Lower leg skin (tissue), 4 donors: ENCODE measurements around the gene MAB21L3. TPM values are rescaled to one million over a fixed set of nuclear protein-coding genes. Genes with fewer than 3 reads are reported as not detected.

ENCODE experiments used
- DNase-seq, 2 donors: peaks; one replicate each; pipeline ENCODE4 v3.0.0-alpha.2; 2019; ENCODE audit warnings: low spot score in 2 of 2
- H3K4me3 ChIP-seq: fragments of 200-600 bp; sonication (generic); 2 replicates; pipeline ENCODE4 v1.5.1; 2017; ENCODE audit warnings: mild to moderate bottlenecking, low read depth; ENCODE audit not compliant: poor library complexity, severe bottlenecking
- CTCF ChIP-seq, 3 donors: fragments of 450-650 bp; IDR thresholded peaks; one replicate each; pipeline ENCODE4 v1.5.1; 2016; ENCODE audit warnings: antibody characterized with exemption in 3 of 3, mild to moderate bottlenecking in 3 of 3, moderate library complexity in 2 of 3
- POLR2A ChIP-seq, 2 donors: fragments of 450-650 bp; IDR thresholded peaks; one replicate each; pipeline ENCODE4 v1.6.1; 2016 to 2017; ENCODE audit warnings: antibody characterized with exemption in 2 of 2, mild to moderate bottlenecking in 1 of 2, moderate library complexity in 1 of 2
- WGBS, 2 donors: methylation state at CpG; one replicate each; pipeline ENCODE4 v1.1.5; 2018; 5-methylcytosine and 5-hydroxymethylcytosine counted together
- intact Hi-C: fragments of 100-400 bp; cut with DNase I; formaldehyde crosslinking; loops from one replicate; pipeline ENCODE4 v1.15.0; 2023; ENCODE audit warnings: low total_unique reads
- total RNA-seq, 4 donors: library from RNA; depleted of rRNA; stranded (reverse); fragments of >200 nt; gene quantifications; one replicate each; pipeline ENCODE4 v1.1.0, GENCODE V29; 2016

The MAB21L3 gene
- total RNA-seq, 4 donors from 2014 or later: 17.7 to 27.1 (median 23.4) TPM

- H3K4me3 ChIP-seq: no peak overlapping the region
- 83 to 85% methylated on average over 7 of the region's 7 CpGs for WGBS, 2 donors
- no peak for DNase-seq
- intact Hi-C loops: no loop called here
- no peak for TF ChIP-seq POLR2A (IDR thresholded peaks at IDR 0.05)
- TF ChIP-seq CTCF (IDR thresholded peaks at IDR 0.05): no peak
Observed at GRCh38 chr1:116127848-116128540, 16.8 kb downstream of the MAB21L3 start.

GRCh38 chr1:116128664-116129063, 17.5 kb downstream of the MAB21L3 start:
- peak in 1 of 2 donors; percentile 7 for DNase-seq
- intact Hi-C loops: no loop called here

GRCh38 chr1:116129537-116129936, 18.3 kb downstream of the MAB21L3 start:
- H3K4me3 ChIP-seq: no peak overlapping the region
- no peak for TF ChIP-seq CTCF (IDR thresholded peaks at IDR 0.05)
- no peak for TF ChIP-seq POLR2A (IDR thresholded peaks at IDR 0.05)
- intact Hi-C loops: no loop called here
- WGBS, 2 donors: 92 to 94% methylated on average over 6 of the region's 6 CpGs
- no peak for DNase-seq

More at GRCh38 chr1:116128664-116129063, 17.5 kb downstream of the MAB21L3 start:
- WGBS, 2 donors: 81 to 88% methylated on average over 3 of the region's 3 CpGs
- no peak for TF ChIP-seq POLR2A (IDR thresholded peaks at IDR 0.05)
- no peak for TF ChIP-seq CTCF (IDR thresholded peaks at IDR 0.05)
- no peak overlapping the region for H3K4me3 ChIP-seq

- TF ChIP-seq CTCF (IDR thresholded peaks at IDR 0.05) (no peak), POLR2A (IDR thresholded peaks at IDR 0.05) (no peak)
- no peak overlapping the region for H3K4me3 ChIP-seq
- no peak for DNase-seq
- intact Hi-C loops: no loop called here
Observed at GRCh38 chr1:116130356-116130755, 19.2 kb downstream of the MAB21L3 start.

- intact Hi-C loops: no loop called here
- DNase-seq: no peak
Observed at GRCh38 chr1:116131170-116131569, 20.0 kb downstream of the MAB21L3 start.

More at GRCh38 chr1:116131170-116131569, 20.0 kb downstream of the MAB21L3 start:
- 92% methylated on average over 4 of the region's 4 CpGs for WGBS, 2 donors
- TF ChIP-seq POLR2A (IDR thresholded peaks at IDR 0.05) (no peak), CTCF (IDR thresholded peaks at IDR 0.05) (no peak)
- H3K4me3 ChIP-seq: no peak overlapping the region
